OCI-LY7 (cell line): ENCODE results near the gene FOXJ2.

Experiments
- EZH2phosphoT487 ChIP-seq: fragments of 200-600 bp; sonication (generic); IDR thresholded peaks from 2 replicates; pipeline ENCODE4 v1.6.1; 2018; ENCODE audit warnings: low read depth, borderline replicate concordance, mild to moderate bottlenecking, mixed run types, antibody characterized with exemption, low read length, moderate library complexity, mixed read lengths
- TF ChIP-seq, protein P1 (sequence below): fragments of 200-600 bp; sonication (generic); conservative IDR thresholded peaks from 2 replicates; pipeline ENCODE4 v1.5.1; 2014; ENCODE audit warnings: mild to moderate bottlenecking, antibody characterized with exemption, low read length, moderate library complexity, mixed read lengths

DNA sequence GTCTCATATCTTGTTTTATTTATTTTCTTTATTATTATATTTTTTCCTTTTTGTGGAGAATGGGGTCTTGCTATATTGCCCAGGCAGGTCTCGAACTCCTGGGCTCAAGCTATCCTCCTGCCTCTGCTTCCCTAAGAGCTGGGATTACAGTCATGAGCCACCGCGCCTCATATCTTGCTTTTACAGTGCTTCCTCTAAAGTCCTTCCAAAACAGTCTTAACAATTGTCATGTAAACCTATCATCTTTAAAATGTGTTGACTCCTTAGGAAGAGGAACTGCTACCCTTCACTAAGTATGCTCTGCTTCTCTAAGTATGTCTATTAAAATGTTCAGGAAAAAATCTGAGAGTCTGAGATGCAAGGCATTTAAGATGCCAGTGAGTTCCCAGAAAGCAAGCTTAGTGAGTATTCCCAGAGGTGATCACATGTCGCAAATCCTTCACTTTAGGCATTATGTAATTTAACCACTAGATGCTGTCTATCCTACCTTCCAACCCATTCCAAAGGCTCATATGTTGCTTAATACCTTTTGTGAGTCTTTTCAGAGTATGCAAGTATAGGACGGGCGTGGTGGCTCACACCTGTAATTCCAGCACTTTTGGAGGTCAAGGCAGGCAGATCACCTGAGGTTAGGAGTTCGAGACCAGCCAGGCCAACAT lies 19.7 kb upstream of the FOXJ2 start:
- TF ChIP-seq, protein P1, sequence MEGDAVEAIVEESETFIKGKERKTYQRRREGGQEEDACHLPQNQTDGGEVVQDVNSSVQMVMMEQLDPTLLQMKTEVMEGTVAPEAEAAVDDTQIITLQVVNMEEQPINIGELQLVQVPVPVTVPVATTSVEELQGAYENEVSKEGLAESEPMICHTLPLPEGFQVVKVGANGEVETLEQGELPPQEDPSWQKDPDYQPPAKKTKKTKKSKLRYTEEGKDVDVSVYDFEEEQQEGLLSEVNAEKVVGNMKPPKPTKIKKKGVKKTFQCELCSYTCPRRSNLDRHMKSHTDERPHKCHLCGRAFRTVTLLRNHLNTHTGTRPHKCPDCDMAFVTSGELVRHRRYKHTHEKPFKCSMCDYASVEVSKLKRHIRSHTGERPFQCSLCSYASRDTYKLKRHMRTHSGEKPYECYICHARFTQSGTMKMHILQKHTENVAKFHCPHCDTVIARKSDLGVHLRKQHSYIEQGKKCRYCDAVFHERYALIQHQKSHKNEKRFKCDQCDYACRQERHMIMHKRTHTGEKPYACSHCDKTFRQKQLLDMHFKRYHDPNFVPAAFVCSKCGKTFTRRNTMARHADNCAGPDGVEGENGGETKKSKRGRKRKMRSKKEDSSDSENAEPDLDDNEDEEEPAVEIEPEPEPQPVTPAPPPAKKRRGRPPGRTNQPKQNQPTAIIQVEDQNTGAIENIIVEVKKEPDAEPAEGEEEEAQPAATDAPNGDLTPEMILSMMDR: no peak
- no peak for TF ChIP-seq EZH2phosphoT487
